Measurements from ENCODE around the gene FOCAD. TPM values are rescaled to one million over a fixed set of nuclear protein-coding genes. Genes with fewer than 3 reads are reported as not detected.

The FOCAD gene
- polyA plus RNA-seq, 3 donors: 6.6 to 8.0 (median 7.9) TPM

DNA sequence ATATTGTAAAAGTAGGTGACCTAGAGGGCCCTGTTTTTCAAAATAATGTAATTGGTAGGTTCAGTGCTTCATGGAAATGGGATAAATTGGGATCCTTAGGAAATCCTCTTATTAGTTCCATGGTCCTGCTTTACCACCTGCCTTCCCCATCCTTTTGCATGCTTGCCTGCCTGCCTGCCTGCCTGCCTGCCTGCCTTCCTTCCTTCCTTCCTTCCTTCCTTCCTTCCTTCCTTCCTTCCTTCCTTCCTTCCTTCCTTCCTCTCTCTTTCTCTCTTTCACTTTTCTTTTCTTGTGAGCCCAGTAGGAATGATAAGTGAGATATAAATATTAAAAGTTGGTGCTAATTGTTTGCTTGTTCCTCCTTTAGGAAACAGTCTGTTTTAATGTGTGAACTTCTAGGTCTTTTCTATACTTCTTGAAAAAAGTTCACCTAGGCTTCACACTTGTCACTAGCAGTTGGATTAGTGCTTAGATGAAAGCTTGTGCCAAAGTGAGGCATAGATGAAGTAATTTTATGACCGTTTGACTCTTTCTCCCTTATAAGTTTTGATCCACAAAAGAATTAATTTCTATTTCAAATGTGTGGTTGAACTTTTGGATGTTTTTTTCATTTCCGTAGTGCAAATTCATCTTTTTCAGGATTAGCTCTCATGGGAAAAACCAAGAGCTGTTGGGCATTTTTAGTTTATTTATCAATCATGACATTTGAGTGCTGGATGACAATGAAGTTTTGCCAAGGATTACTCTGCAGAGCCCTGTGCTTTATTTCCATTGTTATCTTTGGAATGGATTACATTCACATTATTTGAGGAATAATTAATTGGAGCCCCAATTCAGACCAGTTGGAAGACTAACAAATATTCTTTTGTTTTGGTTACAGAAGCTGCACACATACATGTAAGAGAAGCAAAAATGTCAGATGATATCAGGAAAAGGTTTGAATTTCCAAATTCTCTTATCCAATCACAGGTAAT is 30.7 kb downstream of the FOCAD start:
- H3K27ac ChIP-seq (ENCODE audit: low read depth, low read length): no peak overlapping the region
- WGBS, 3 donors: 54 to 72% (median 62%) methylated on average over 2 of the region's 2 CpGs

DNA sequence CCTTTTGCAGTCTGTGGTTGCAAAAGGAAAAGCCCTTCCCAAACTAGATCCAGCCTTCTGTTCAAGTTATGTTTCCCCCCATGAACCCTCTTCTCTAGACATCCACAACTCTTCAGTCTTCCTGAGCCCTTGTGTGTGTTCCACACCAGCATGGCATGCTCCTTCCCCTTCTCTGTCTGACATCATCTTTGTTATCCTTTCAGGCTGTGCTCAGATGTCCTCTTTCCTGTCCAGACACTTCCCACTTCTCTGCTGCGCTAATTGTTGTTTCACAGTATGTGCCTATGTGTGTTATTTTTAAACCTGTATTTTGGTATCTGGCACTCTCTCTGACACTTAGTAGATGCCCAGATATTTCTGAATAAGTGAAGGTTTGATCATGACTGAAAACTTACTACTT is 38.2 kb downstream of the FOCAD start:
- H3K27ac ChIP-seq (ENCODE audit: low read depth, low read length): no peak overlapping the region
- WGBS, 3 donors: 55 to 87% (median 59%) methylated on average over 1 of the region's 1 CpG

DNA sequence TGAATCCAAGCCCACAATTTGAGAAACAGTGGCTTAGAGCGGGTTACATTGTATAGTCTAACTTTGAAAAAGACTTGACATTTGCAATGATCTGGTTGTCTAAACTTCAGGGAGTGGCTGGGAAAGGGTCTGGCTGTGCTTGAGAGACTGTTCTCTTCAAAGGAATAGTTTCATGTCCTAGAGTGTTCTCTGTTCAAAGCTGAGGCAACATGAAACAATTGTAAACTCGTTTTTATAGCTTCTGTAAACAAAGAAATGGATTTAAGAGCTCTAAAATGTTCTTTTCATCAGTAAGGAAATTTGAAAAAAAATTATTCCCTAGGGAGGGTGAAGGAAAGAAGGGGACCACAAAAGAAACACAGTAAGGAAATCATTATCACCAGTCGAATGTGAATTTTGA is 41.6 kb downstream of the FOCAD start:
- 60 to 77% (median 64%) methylated on average over 3 of the region's 3 CpGs for WGBS, 3 donors
- no peak overlapping the region for H3K27ac ChIP-seq (ENCODE audit: low read depth, low read length)

DNA sequence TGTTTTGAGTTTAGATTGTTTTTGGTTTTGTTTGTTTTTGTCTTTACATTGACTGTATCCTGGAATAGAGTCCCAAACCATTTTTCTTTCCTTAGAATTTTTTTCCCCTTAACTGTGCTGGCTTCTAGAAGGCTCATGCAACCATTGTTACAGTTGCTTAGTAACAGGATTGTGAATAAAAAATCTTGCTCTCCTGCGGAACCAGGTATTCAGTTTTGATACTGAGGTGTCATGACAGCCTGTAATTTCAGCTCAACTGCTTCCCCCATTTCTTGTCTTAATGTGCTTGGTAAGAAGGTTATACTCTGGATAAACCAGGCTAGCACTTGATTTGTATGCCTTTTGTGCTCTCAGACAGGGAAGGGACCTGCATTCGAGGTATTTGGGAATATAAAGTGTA is 42.1 kb downstream of the FOCAD start:
- no peak overlapping the region for H3K27ac ChIP-seq (ENCODE audit: low read depth, low read length)
- 74 to 83% (median 82%) methylated on average over 2 of the region's 2 CpGs for WGBS, 3 donors

DNA sequence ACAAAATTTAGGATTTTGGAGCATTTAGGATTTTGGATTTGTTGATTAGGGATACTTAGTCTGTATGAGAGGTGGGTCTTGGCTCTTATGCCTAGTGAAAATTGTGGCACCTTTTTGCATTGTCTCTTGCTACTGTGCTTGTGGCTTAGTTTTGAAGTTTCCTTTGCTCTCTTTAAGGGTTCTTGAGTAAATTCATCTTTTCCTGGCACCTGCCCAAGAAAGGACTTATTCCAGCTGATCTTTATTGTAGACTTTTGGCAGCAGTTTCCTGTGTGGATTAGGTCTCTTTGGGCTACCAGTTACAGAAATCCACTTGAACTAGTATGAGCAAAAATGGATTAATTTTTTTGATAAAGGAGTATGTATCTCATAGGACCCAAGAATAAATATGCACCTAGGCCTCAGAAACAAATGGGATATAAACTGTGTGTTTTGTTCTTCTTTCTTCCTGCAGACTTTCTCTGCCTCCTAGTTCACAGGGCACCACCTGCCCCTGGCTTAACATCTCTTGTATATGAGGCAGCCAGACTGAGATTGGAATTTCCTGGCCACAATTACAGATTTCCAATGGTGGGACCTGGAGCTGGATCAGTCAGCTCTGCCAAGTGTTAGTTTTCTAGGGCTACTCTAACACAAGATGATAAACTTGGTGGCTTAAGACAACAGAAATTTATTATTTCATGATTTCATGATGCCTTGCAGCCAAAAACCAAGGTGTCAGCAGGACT is 44.6 kb downstream of the FOCAD start:
- H3K27ac ChIP-seq (ENCODE audit: low read depth, low read length): no peak overlapping the region

DNA sequence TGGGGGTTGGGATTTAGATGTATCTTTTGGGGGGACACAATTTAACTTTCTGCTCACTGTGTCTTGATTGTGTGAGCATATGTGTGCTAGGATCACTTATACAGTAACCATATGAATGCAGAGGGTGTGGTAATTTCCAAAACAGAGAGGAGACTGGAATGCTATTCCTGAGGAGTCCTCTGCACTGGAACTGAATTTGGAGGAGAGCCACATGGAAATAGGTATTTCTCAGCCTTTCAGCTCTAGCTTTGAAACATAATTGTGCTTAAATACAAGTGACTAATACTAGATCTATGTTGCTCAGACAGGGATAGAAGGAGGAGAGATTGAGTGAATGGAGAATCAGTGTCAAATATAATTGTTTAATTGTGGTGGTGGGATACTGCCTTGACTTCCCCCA is 45.5 kb downstream of the FOCAD start:
- H3K27ac ChIP-seq (ENCODE audit: low read depth, low read length): no peak overlapping the region

DNA sequence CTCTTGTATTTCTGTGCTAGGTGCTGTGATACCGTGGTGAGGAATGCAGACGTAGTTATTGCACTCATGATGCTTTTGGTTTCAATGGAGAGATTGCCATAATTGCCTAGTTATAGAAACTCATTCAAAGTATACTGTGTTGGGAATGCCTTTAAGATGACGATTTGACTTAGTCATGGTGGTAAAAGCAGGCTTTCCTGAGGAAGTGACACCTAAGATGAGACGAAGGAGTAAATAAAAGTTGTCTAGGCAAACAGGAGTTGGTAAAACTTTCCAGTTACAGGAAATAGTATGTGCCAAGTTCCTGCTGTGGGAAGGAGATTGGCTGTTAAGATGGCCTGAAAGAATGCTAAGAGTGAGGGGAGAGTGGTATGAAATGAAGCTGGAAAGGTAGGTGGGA is 48.1 kb downstream of the FOCAD start:
- whole genome bisulfite sequencing, 3 donors: 52 to 90% (median 53%) methylated on average over 4 of the region's 4 CpGs

DNA sequence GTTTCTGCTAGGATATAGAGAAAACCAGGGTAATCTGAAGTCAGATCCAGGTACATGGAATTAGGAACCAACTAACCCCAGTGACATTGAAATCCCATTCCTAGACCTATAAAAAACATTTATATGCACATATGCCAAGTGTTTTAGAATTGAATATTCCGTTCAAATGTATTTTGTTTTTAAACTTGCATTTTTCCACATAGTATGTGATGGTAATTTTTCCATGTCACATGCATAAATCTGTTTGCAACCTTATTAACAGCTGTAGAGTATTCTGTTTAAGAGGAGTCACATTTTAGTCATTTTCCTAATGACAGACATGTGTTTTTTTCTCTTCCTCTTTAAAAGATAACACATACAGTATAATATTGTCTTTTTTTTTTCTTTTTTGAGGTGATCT is 50.2 kb downstream of the FOCAD start:
- WGBS, 3 donors: 87 to 99% (median 95%) methylated on average over 1 of the region's 1 CpG
- no peak overlapping the region for H3K27ac ChIP-seq (ENCODE audit: low read depth, low read length)

More for the DNA sequence above, 48.1 kb downstream of the FOCAD start:
- H3K27ac ChIP-seq (ENCODE audit: low read depth, low read length): no peak overlapping the region

DNA sequence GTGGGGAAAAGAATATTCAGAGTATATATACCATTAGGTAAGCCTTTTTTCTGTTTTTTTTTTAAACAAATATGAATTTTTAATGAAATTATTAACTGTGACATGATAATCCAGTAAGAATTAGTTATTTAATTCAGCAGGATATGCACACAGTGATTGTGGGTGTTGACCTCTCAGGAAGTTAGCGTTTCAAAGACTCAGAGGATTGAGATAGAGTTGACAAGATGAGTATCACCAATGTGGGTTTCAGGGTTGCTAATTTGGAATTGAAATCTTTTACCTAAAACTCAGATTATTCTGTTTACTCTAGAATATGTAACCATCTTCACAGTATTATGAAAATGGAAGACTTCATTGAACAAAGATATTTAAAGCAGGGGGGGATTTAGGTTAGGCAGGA is 56.2 kb downstream of the FOCAD start:
- WGBS, 3 donors: 82 to 97% (median 90%) methylated on average over 1 of the region's 1 CpG
- no peak overlapping the region for H3K27ac ChIP-seq (ENCODE audit: low read depth, low read length)

DNA sequence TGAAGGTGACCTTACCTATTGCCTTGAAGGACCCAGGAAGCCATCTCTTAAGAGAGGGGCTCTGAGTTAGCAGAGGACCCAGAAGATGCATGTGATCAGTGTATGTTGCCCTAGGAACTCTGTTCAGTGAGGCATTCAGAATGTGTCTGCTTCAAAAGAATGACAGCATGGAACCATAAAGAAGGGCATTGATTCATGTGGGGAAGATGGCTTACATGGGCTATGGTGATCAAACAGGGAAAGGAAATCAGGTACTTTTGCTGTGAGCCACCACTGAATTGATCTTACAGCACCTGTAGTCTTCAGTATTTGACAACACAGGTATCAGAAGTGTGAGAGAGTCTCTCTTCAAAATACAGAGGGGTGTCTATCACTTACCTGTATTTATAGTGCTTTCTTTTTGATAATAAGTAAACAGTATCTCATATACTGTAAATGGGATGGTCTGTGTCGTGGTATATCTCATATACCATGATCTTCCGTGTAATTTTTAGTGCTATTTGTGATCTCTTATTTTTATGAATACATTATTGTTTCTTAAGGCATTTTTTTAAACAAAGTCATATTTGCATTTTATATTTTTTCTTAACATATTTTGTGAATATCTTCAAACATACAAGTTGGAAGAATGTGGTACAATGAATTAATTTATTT is 57.0 kb downstream of the FOCAD start:
- no peak overlapping the region for H3K27ac ChIP-seq (ENCODE audit: low read depth, low read length)
- WGBS, 3 donors: 96 to 99% (median 98%) methylated on average over 2 of the region's 2 CpGs

DNA sequence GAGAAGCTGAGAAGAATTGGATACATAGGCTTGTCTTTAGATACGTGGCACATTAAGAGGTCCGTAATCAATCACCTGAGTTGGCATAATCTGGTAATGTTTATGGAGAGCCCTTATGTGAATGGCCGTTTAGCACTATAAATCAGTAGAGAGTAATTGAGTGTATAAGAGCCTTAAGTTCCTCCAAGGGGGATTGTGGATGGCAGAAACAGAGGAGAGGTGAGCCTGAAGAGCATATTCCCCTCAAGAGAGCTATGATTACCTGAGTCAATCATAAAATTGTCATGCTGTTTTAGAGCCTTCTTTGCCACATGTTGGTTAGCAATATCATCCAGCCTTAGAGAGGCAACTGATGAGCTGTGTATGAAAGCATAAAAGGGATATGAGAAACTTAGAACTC is 58.8 kb downstream of the FOCAD start:
- WGBS, 3 donors: 89 to 96% (median 93%) methylated on average over 3 of the region's 3 CpGs
- no peak overlapping the region for H3K27ac ChIP-seq (ENCODE audit: low read depth, low read length)

DNA sequence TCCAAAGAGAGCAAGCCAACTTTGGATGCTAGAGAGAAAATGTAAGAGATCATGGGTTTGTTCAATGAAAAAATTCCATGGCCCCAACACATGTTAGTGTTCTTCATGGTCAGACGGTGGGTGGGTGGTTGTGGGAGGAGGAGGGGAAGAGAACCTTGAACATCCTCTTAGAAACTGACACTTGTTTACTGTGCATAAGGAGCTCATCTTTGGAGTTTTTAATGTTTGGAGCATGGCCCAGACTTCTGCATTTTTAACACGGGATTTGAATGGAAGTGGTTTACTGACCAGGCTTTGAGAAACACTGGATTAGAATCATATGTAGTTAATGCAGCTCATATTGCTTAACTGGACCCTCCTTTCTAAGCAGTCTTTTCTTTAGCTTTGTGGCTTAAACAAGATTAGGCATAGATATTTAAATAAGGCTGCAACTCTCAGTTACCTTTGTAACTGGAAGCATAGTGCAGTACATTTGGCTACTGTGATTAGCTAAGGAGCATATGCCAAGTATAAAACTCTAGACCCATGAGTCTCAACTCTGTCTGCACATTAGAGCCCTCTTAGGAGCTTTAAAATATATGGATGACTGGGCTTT is 60.1 kb downstream of the FOCAD start:
- WGBS, 3 donors: 40 to 78% (median 48%) methylated on average over 2 of the region's 2 CpGs
- no peak overlapping the region for H3K27ac ChIP-seq (ENCODE audit: low read depth, low read length)

DNA sequence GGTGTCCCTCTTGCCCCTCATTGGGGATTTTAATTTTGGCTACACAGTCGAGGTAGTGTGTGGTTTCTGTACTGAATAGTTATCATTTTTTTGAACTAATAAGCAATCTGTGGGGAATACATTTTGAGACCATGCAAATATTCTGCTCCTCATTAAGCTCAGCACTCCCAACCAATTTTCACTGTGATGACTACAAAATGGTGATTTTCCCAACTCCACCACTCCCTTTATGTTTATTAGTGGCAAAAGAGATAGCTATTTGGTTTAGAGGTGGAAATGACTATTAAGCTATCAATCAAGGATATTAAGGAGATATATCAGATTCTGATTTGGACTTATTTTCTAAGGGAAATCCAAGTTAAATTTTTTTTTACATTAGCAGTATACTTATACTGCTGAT is 62.9 kb downstream of the FOCAD start:
- H3K27ac ChIP-seq (ENCODE audit: low read depth, low read length): no peak overlapping the region
- WGBS, 3 donors: 71 to 88% (median 75%) methylated on average over 1 of the region's 1 CpG

DNA sequence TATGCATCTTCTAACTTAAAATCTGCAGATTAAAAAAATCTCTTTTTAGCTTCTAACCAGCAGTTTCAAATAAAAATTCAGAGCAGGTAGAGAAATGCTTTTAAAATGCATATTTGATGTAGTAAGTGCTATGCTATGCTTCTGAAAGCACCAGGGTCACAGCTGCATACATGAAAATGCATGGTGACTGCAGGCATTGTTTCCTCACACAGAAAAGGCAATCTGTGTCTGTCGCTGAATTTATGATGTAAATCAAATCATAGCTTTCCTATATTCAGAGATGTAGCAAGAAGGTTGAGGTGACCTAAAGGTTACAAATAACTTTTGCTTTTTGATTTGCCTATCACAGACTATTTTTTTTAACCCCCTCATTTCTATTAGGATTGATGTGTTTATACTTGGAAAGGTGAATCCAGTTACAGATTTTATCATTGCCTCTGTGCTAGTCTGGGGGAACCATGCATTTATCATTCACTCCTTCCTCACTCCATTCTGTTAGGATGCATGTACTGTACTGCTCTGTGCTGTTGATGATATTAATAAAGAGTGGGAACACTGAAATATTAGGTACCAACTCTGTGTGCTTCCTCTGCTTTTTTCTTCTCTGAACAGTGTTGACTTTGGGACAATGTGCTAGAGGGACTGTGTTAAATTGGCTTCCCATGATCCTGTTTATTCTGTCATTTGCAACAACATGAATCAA is 65.6 kb downstream of the FOCAD start:
- 78 to 100% (median 85%) methylated on average over 1 of the region's 1 CpG for WGBS, 3 donors
- no peak overlapping the region for H3K27ac ChIP-seq (ENCODE audit: low read depth, low read length)

DNA sequence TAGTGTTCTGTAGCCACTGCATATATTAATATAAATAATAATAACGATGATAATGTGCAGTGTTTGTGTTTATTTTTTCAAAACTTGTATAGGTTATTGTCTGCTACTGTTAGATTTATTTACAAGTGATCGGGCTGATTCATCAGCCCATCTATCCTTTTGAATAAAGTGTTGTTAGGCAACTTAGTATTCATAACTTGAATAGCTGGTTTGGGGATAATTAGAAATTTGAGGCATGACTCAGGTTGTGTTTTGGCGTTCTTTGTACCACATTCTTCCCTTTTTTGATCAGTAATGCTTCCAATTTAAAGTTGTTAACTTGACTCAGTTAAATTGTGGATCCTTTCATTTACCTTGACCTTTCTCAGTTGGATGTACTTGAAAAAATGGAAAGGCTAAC is 69.7 kb downstream of the FOCAD start:
- WGBS, 3 donors: 91 to 95% (median 94%) methylated on average over 3 of the region's 3 CpGs
- H3K27ac ChIP-seq (ENCODE audit: low read depth, low read length): no peak overlapping the region

DNA sequence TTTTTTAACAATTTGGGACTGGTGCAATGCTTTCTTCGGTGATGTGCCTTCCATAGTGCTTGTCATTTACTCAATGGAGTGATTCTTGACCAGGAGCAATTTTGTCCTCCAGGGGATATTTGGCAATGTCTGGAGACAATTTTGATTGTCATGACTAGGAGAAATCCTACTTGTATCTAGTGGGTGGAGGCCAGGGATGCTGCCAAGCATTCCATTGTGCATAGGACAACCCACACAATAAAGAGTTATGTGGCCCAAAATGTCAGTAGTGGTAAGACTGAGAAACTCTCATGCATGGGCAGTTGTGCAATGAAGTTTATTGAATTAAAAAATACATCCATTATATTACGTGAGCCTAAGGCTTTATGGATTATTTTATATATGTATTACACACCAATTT is 70.5 kb downstream of the FOCAD start:
- H3K27ac ChIP-seq (ENCODE audit: low read depth, low read length): no peak overlapping the region
- 95 to 99% (median 99%) methylated on average over 2 of the region's 2 CpGs for WGBS, 3 donors

DNA sequence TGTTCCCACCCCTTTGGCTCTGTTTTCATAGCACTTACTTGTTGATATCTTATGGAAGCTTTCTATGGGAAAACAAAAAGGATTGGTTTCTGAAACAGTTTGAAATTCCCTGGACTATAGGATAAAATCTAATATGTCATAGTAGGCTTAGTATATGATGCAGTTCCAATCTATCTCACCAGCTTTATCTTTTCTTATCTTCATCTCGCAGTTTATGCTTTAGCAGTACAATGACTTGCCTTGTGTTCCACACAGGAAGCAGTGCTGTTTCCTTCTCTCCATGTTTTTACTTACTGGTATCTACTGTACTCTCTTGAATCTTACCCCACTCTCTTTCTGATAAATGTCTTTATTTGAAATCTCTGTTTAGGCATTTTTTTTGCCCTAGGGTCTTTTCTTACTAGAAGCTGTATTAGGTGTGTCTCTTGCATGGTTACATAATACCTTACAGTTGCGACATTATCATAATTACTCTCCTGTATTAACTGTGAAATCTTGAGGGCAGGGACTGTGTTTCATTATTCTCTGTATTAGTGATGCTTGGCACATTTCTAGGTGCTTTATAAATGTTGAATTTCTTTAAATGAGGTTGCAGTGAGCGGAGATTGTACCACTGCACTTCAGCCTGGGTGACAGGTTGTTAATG is 76.3 kb downstream of the FOCAD start:
- no peak overlapping the region for H3K27ac ChIP-seq (ENCODE audit: low read depth, low read length)
- WGBS, 3 donors: 66 to 78% (median 71%) methylated on average over 3 of the region's 3 CpGs

DNA sequence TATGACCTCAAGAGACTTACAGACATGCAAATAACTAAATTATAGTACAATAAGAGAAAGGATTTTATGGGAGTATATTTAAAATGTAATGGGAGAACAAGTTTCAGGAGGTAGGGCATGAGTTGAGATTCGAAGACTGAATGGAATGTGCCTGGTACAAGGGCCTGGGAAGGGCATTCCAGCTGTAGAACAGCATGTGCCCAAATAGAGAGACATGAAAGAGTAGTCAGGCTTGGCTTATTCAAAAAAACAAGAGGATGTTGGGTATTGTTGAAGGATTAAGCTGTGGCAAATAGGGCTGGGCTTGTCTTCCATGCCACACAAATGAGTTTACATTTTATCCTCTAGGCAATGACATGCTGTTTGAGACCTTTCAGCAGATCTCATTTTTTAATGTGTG is 86.9 kb downstream of the FOCAD start:
- no peak overlapping the region for H3K27ac ChIP-seq (ENCODE audit: low read depth, low read length)
- WGBS, 3 donors: 97 to 100% (median 98%) methylated on average over 1 of the region's 1 CpG
